B cell (primary cell): Measurements from ENCODE around the gene PIP4K2A.

Source experiments
- CTCF ChIP-seq: fragments of 200-600 bp; IDR thresholded peaks from one replicate; pipeline ENCODE4 v1.8.0; 2022; ENCODE audit warnings: antibody characterized with exemption, mild to moderate bottlenecking
- EZH2 ChIP-seq: IDR thresholded peaks from 2 replicates; pipeline ENCODE4 v1.6.1; 2012; ENCODE audit warnings: borderline replicate concordance, low read depth, mild to moderate bottlenecking, moderate library complexity, low read length; ENCODE audit not compliant: insufficient read depth, poor library complexity, severe bottlenecking

GRCh38 chr10:22704942-22705341 lies 9.4 kb downstream of the PIP4K2A start:
- TF ChIP-seq CTCF (no peak), EZH2 (no peak)
